Measurements from ENCODE around the gene MAGOH.
"Not testable (repeated sequence)": the region's sequence is repeated elsewhere in the genome, so short reads cannot be mapped to it uniquely, and the experiment has no call there.

Gene MAGOH

DNA sequence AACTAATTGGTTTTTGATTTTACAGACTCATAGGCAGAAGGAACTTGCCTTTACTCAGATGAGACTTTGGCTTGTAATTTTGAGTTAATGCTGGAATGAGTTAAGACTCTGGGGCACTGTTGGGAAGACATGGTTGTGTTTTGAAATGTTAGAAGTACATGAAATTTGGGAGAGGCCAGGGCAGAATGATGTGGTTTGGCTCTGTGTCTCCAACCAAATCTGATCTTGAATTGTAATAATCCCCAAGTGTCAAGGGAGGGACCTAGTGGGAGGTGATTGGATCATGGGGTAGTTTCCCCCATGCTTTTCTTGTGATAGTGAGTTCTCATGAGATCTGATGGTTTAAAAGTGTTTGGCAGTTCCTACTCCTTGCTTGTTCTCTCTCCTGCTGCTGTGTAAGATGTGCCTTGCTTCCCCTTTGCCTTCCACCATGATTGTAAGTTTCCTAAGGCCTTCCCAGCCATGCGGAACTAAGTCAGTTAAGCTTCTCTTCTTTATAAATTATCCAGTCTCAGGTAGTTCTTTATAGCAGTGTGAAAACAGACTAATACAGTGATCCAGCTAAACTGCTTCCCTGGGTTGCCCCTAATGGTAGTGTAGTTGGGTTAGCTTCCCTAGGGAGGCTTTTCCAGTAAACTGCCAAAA lies 31.5 kb downstream of the MAGOH start:
- TF ChIP-seq EZH2 (IDR thresholded peaks at IDR 0.05; ENCODE audit: borderline replicate concordance, low read depth, low read length, severe bottlenecking), result no peak
- TF ChIP-seq, protein P1, sequence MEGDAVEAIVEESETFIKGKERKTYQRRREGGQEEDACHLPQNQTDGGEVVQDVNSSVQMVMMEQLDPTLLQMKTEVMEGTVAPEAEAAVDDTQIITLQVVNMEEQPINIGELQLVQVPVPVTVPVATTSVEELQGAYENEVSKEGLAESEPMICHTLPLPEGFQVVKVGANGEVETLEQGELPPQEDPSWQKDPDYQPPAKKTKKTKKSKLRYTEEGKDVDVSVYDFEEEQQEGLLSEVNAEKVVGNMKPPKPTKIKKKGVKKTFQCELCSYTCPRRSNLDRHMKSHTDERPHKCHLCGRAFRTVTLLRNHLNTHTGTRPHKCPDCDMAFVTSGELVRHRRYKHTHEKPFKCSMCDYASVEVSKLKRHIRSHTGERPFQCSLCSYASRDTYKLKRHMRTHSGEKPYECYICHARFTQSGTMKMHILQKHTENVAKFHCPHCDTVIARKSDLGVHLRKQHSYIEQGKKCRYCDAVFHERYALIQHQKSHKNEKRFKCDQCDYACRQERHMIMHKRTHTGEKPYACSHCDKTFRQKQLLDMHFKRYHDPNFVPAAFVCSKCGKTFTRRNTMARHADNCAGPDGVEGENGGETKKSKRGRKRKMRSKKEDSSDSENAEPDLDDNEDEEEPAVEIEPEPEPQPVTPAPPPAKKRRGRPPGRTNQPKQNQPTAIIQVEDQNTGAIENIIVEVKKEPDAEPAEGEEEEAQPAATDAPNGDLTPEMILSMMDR (IDR thresholded peaks at IDR 0.05; ENCODE audit: borderline replicate concordance, extremely low read depth, low read length, poor library complexity, severe bottlenecking), result no peak
- no peaks in the 10 kb centered on the region for H3K79me2 ChIP-seq (ENCODE audit: insufficient read depth, low read length)
- no peak overlapping the region for H3K4me3 ChIP-seq (ENCODE audit: low read depth in 1 of 2, low read length in 2 of 2)
- ATAC-seq (ENCODE audit: insufficient read depth, low read depth) (no peak), DNase-seq (no peak)
- H3K4me2 ChIP-seq (ENCODE audit: insufficient read depth, low read length), result no peak overlapping the region
- H3K36me3 ChIP-seq (ENCODE audit: insufficient read depth, low read length), result peaks cover 90% of the 10 kb centered on the region
- H2AFZ ChIP-seq (ENCODE audit: low read depth, low read length), result no peak overlapping the region
- peaks cover 26% of the 10 kb centered on the region for H3K9me3 ChIP-seq (ENCODE audit: insufficient read depth, low read length, severe bottlenecking)
- no peaks in the 10 kb centered on the region for H4K20me1 ChIP-seq (ENCODE audit: insufficient read depth, low read length)
- H3K27ac ChIP-seq (ENCODE audit: low read length), result no peak overlapping the region
- no peaks in the 10 kb centered on the region for H3K27me3 ChIP-seq (ENCODE audit: insufficient read depth, low read length, poor library complexity)
- no peaks in the 10 kb centered on the region for H3K4me1 ChIP-seq (ENCODE audit: insufficient read depth, low read length)
- H3K9ac ChIP-seq (ENCODE audit: low read depth, low read length), result no peak overlapping the region

DNA sequence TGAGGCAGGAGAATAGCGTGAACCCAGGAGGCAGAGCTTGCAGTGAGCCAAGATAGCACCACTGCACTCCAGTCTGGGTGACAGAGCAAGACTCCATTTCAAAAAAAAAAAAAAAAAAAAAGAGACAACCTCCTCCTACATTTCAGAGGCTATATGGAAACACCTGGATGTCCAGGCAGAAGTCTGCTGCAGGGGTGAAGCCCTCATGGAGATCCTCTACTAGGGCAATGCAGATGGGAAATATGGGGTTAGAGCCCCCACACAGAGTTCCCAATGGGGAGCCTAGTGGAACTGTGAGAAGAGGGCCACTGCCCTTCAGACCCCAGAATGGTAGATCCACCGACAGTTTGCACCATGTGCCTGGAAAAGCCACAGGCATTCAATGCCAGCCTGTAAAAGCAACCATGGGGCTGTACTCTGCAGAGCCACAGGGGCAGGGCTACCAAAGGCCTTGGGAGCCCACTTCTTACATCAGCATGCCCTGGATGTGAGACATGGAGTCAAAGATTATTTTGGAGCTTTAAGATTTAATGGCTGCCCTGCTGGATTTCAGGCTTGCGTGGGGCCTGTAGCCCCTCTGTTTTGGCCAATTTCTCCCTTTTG lies 32.1 kb downstream of the MAGOH start:
- H3K4me2 ChIP-seq (ENCODE audit: insufficient read depth, low read length); H3K27me3 ChIP-seq (ENCODE audit: insufficient read depth, low read length, poor library complexity); H4K20me1 ChIP-seq (ENCODE audit: insufficient read depth, low read length); H3K4me3 ChIP-seq (ENCODE audit: low read depth in 1 of 2, low read length in 2 of 2); H3K4me1 ChIP-seq (ENCODE audit: insufficient read depth, low read length); H3K27ac ChIP-seq (ENCODE audit: low read length); H3K9ac ChIP-seq (ENCODE audit: low read depth, low read length); H3K79me2 ChIP-seq (ENCODE audit: insufficient read depth, low read length); H2AFZ ChIP-seq (ENCODE audit: low read depth, low read length); ATAC-seq (ENCODE audit: insufficient read depth, low read depth): not testable (repeated sequence)
- H3K36me3 ChIP-seq (ENCODE audit: insufficient read depth, low read length), result peaks cover 88% of the 10 kb centered on the region
- H3K9me3 ChIP-seq (ENCODE audit: insufficient read depth, low read length, severe bottlenecking), result peaks cover 26% of the 10 kb centered on the region
- peak; percentile 50 for DNase-seq

DNA sequence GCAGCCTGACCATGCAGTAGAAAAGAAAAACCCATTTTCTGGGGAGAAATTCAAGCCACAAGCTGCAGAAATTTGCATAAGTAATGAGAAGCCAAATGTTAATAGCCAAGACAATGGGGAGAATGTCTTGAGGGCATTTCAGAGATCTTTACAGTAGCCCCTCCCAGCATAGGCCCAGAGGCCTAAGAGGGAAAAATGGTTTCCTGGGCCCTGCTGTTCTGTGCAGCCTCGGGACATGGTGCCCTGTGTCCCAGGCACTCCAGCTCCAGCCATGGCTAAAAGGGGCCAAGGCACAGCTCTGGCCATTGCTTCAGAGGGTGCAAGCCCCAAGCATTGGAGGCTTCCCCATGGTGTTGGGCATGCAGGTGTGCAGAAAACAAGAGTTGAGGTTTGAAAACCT lies 32.8 kb downstream of the MAGOH start:
- ATAC-seq (ENCODE audit: insufficient read depth, low read depth); H3K4me1 ChIP-seq (ENCODE audit: insufficient read depth, low read length); H3K4me2 ChIP-seq (ENCODE audit: insufficient read depth, low read length); H3K4me3 ChIP-seq (ENCODE audit: low read depth in 1 of 2, low read length in 2 of 2); H2AFZ ChIP-seq (ENCODE audit: low read depth, low read length); H3K27ac ChIP-seq (ENCODE audit: low read length); DNase-seq; H3K27me3 ChIP-seq (ENCODE audit: insufficient read depth, low read length, poor library complexity); H4K20me1 ChIP-seq (ENCODE audit: insufficient read depth, low read length); H3K79me2 ChIP-seq (ENCODE audit: insufficient read depth, low read length); H3K9ac ChIP-seq (ENCODE audit: low read depth, low read length): not testable (repeated sequence)
- Histone ChIP-seq H3K9me3 (ENCODE audit: insufficient read depth, low read length, severe bottlenecking) (peaks cover 26% of the 10 kb centered on the region), H3K36me3 (ENCODE audit: insufficient read depth, low read length) (peaks cover 88% of the 10 kb centered on the region)

DNA sequence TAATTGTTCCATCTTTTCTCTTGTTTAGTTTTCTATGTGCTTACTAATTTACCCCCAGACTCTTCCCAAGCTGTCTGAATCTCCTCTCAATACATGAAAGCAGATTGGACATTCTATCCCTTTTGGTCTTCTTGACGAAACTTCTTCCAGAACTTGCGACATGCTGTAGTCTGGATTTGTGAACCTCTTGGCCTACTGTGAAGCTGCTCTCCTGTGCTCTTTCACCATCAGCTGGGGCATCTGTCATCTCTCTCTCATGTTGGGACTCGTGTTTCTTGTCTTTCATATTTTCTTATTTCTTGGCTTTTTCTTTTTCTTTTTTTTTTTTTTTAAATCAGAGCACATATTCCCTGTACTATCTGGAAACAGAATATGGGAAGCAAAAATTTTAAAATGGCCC lies 34.9 kb downstream of the MAGOH start:
- H3K36me3 ChIP-seq (ENCODE audit: insufficient read depth, low read length), result peaks cover 72% of the 10 kb centered on the region
- no peak overlapping the region for H3K9ac ChIP-seq (ENCODE audit: low read depth, low read length)
- no peak overlapping the region for H3K27ac ChIP-seq (ENCODE audit: low read length)
- H3K9me3 ChIP-seq (ENCODE audit: insufficient read depth, low read length, severe bottlenecking), result peaks cover 26% of the 10 kb centered on the region
- DNase-seq (no peak), ATAC-seq (ENCODE audit: insufficient read depth, low read depth) (no peak)
- H3K79me2 ChIP-seq (ENCODE audit: insufficient read depth, low read length), result peaks cover under 1% of the 10 kb centered on the region; the same call in 1 of the 2 replicates
- no peak overlapping the region for H2AFZ ChIP-seq (ENCODE audit: low read depth, low read length)
- no peaks in the 10 kb centered on the region for H4K20me1 ChIP-seq (ENCODE audit: insufficient read depth, low read length)
- no peaks in the 10 kb centered on the region for H3K27me3 ChIP-seq (ENCODE audit: insufficient read depth, low read length, poor library complexity)
- no peak for TF ChIP-seq EZH2 (IDR thresholded peaks at IDR 0.05; ENCODE audit: borderline replicate concordance, low read depth, low read length, severe bottlenecking)
- TF ChIP-seq, protein P1 (IDR thresholded peaks at IDR 0.05; ENCODE audit: borderline replicate concordance, extremely low read depth, low read length, poor library complexity, severe bottlenecking), result no peak
- H3K4me1 ChIP-seq (ENCODE audit: insufficient read depth, low read length), result peaks cover under 1% of the 10 kb centered on the region; the same call in 1 of the 2 replicates
- no peak overlapping the region for H3K4me3 ChIP-seq (ENCODE audit: low read depth in 1 of 2, low read length in 2 of 2)
- no peak overlapping the region for H3K4me2 ChIP-seq (ENCODE audit: insufficient read depth, low read length)

Data from DND-41 (cell line).